Neural cell (in vitro differentiated cells): ENCODE results near the gene WWC1. TPM values are rescaled to one million over a fixed set of nuclear protein-coding genes. Genes with fewer than 3 reads are reported as not detected.

Experiments used
- H2AFZ ChIP-seq: fragments of 200-600, 300-800 bp; sonication (generic), shearing (Covaris generic); 2 replicates; pipeline ENCODE4 v1.6.0; 2014; ENCODE audit warnings: low read depth, mild to moderate bottlenecking, antibody characterized with exemption, low read length, moderate library complexity
- H3F3A ChIP-seq: fragments of 200-600 bp; shearing (Covaris generic); 2 replicates; pipeline ENCODE4 v1.6.1; 2016; ENCODE audit warnings: mild to moderate bottlenecking, moderate library complexity, mixed read lengths, antibody characterized with exemption, low read length; ENCODE audit not compliant: insufficient read depth, poor library complexity, severe bottlenecking
- H3K27ac ChIP-seq: fragments of 200-600, 300-800 bp; sonication (generic), shearing (Covaris generic); 2 replicates; pipeline ENCODE4 v1.5.1; 2014; ENCODE audit warnings: mild to moderate bottlenecking, low read length, moderate library complexity
- H3K27me3 ChIP-seq: fragments of 300-800, 200-600 bp; sonication (generic), shearing (Covaris generic); 2 replicates; pipeline ENCODE4 v1.6.0; 2014; ENCODE audit warnings: mild to moderate bottlenecking, low read depth, low read length, moderate library complexity; ENCODE audit not compliant: insufficient read depth
- H3K36me3 ChIP-seq: fragments of 300-800, 200-600 bp; sonication (generic), shearing (Covaris generic); 2 replicates; pipeline ENCODE4 v1.5.1; 2014; ENCODE audit warnings: mild to moderate bottlenecking, antibody characterized with exemption, low read length, moderate library complexity; ENCODE audit not compliant: insufficient read depth
- H3K4me2 ChIP-seq: fragments of 300-800, 200-600 bp; sonication (generic), shearing (Covaris generic); 2 replicates; pipeline ENCODE4 v1.6.0; 2014; ENCODE audit warnings: mild to moderate bottlenecking, low read length
- H3K4me3 ChIP-seq: fragments of 300-800, 200-600 bp; sonication (generic), shearing (Covaris generic); 2 replicates; pipeline ENCODE4 v1.5.1; 2014; ENCODE audit warnings: mild to moderate bottlenecking, low read length, moderate library complexity
- H3K79me2 ChIP-seq: fragments of 200-600 bp; shearing (Covaris generic); replicated peaks from 2 replicates; pipeline ENCODE4 v1.6.0; 2014; ENCODE audit warnings: mild to moderate bottlenecking, low read length, moderate library complexity; ENCODE audit not compliant: insufficient read depth
- H3K9ac ChIP-seq: fragments of 300-800, 200-600 bp; sonication (generic), shearing (Covaris generic); 2 replicates; pipeline ENCODE4 v1.6.1; 2016; ENCODE audit warnings: mild to moderate bottlenecking, low read length, mixed read lengths
- H3K9me2 ChIP-seq: fragments of 200-600 bp; shearing (Covaris generic); 2 replicates; pipeline ENCODE4 v1.6.1; 2016; ENCODE audit warnings: mild to moderate bottlenecking, low read length, mixed read lengths; ENCODE audit not compliant: insufficient read depth
- H3K9me3 ChIP-seq: fragments of 200-600, 300-800 bp; sonication (generic), shearing (Covaris generic); 2 replicates; pipeline ENCODE4 v1.6.1; 2016; ENCODE audit warnings: mild to moderate bottlenecking, mixed run types, low read length, moderate library complexity, mixed read lengths
- H4K20me1 ChIP-seq: fragments of 200-600 bp; shearing (Covaris generic); 2 replicates; pipeline ENCODE4 v1.6.1; 2016; ENCODE audit warnings: mild to moderate bottlenecking, mixed run types; ENCODE audit not compliant: insufficient read depth
- EP300 ChIP-seq: fragments of 450-650 bp; conservative IDR thresholded peaks from 2 replicates; pipeline ENCODE4 v1.6.1; 2014; ENCODE audit warnings: antibody characterized with exemption, mild to moderate bottlenecking, moderate library complexity; ENCODE audit not compliant: poor library complexity, severe bottlenecking
- EZH2 ChIP-seq: fragments of 200-600, 300-800 bp; shearing (Covaris generic), sonication (generic); IDR thresholded peaks from 2 replicates; pipeline ENCODE4 v1.6.1; 2014; ENCODE audit warnings: antibody characterized with exemption, low read length, borderline replicate concordance, mild to moderate bottlenecking; ENCODE audit not compliant: insufficient read depth, poor library complexity, severe bottlenecking
- MXI1 ChIP-seq: fragments of 450-650 bp; conservative IDR thresholded peaks from 2 replicates; pipeline ENCODE4 v1.6.1; 2014; ENCODE audit warnings: antibody characterized with exemption, mild to moderate bottlenecking; ENCODE audit not compliant: poor library complexity, severe bottlenecking
- POLR2AphosphoS5 ChIP-seq: IDR thresholded peaks from 2 replicates; pipeline ENCODE4 v1.6.1; 2012
- RAD21 ChIP-seq: fragments of 450-650 bp; conservative IDR thresholded peaks from 2 replicates; pipeline ENCODE4 v1.6.1; 2014; ENCODE audit warnings: antibody characterized with exemption, mild to moderate bottlenecking, moderate library complexity
- REST ChIP-seq: IDR thresholded peaks from 2 replicates; pipeline ENCODE4 v1.6.1; 2012; ENCODE audit warnings: borderline replicate concordance
- SMC3 ChIP-seq: fragments of 450-650 bp; conservative IDR thresholded peaks from 2 replicates; pipeline ENCODE4 v1.6.1; 2014; ENCODE audit warnings: antibody characterized with exemption, mild to moderate bottlenecking, moderate library complexity; ENCODE audit not compliant: poor library complexity
- TAF1 ChIP-seq: IDR thresholded peaks from 2 replicates; pipeline ENCODE4 v1.6.1; 2012; ENCODE audit warnings: low read depth
- polyA plus RNA-seq: library from polyadenylated mRNA; depleted of rRNA; stranded (reverse); fragments of >200 nt; gene quantifications from 2 replicates; pipeline ENCODE4 v1.2.3, GENCODE V29; 2014
- TF ChIP-seq, protein P1 (sequence below): fragments of 450-650 bp; IDR thresholded peaks from 2 replicates; pipeline ENCODE4 v1.5.1; 2014; ENCODE audit warnings: antibody characterized with exemption, mild to moderate bottlenecking, moderate library complexity; ENCODE audit not compliant: poor library complexity, severe bottlenecking

WWC1 gene
- polyA plus RNA-seq, 1 donor from 2014 or later, result 0.97 TPM

- no peak overlapping the region for H3K4me2 ChIP-seq
These were observed 222.5 kb downstream of the WWC1 start for GRCh38 chr5:168513861-168514428.

More at GRCh38 chr5:168513861-168514428, 222.5 kb downstream of the WWC1 start:
- no peaks in the 10 kb centered on the region for H3K9me2 ChIP-seq
- no peak overlapping the region for H3K9ac ChIP-seq
- H3K9me3 ChIP-seq, result no peaks in the 10 kb centered on the region
- H3K27me3 ChIP-seq, result no peaks in the 10 kb centered on the region
- H3F3A ChIP-seq, result no peaks in the 10 kb centered on the region
- no peaks in the 10 kb centered on the region for H3K79me2 ChIP-seq
- H2AFZ ChIP-seq, result no peak overlapping the region
- TF ChIP-seq, protein P1, sequence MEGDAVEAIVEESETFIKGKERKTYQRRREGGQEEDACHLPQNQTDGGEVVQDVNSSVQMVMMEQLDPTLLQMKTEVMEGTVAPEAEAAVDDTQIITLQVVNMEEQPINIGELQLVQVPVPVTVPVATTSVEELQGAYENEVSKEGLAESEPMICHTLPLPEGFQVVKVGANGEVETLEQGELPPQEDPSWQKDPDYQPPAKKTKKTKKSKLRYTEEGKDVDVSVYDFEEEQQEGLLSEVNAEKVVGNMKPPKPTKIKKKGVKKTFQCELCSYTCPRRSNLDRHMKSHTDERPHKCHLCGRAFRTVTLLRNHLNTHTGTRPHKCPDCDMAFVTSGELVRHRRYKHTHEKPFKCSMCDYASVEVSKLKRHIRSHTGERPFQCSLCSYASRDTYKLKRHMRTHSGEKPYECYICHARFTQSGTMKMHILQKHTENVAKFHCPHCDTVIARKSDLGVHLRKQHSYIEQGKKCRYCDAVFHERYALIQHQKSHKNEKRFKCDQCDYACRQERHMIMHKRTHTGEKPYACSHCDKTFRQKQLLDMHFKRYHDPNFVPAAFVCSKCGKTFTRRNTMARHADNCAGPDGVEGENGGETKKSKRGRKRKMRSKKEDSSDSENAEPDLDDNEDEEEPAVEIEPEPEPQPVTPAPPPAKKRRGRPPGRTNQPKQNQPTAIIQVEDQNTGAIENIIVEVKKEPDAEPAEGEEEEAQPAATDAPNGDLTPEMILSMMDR, result no peak
- TF ChIP-seq MXI1 (no peak), TAF1 (no peak), RAD21 (no peak), EZH2 (no peak), SMC3 (no peak), EP300 (no peak), POLR2AphosphoS5 (no peak), REST (no peak)
- H3K4me3 ChIP-seq, result no peak overlapping the region
- H3K36me3 ChIP-seq, result peaks cover 19% of the 10 kb centered on the region
- H4K20me1 ChIP-seq, result no peaks in the 10 kb centered on the region
- no peak overlapping the region for H3K27ac ChIP-seq

Other genes starting within 250 kb of the WWC1 start
- gene RARS1, start 194.8 kb downstream of the WWC1 start, polyA plus RNA-seq, result 114 and 140 TPM in 2 replicates
- 63.7 and 79.6 TPM in 2 replicates for gene FBLL1, start 237.7 kb downstream of the WWC1 start, polyA plus RNA-seq